GM12873 (cell line): ENCODE data around the gene CLTCL1.

Experiments
- CTCF ChIP-seq: IDR thresholded peaks from 2 replicates; pipeline ENCODE4 v1.5.1; 2012; ENCODE audit warnings: low read depth, mild to moderate bottlenecking, moderate library complexity, low read length, control low read depth; ENCODE audit not compliant: insufficient read depth; ENCODE audit errors: missing control alignments

CLTCL1 gene

GRCh38 chr22:19292458-19293230 lies 1.1 kb upstream of the CLTCL1 start:
- TF ChIP-seq CTCF = no peak

- no peak for TF ChIP-seq CTCF
These were observed 320 bp downstream of the CLTCL1 start for GRCh38 chr22:19291218-19291579.

- TF ChIP-seq CTCF = no peak
These were observed 910 bp downstream of the CLTCL1 start for GRCh38 chr22:19290400-19291217.

GRCh38 chr22:19289475-19290161 lies 1.9 kb downstream of the CLTCL1 start:
- no peak for TF ChIP-seq CTCF

- TF ChIP-seq CTCF = no peak
These were observed 3.6 kb downstream of the CLTCL1 start for GRCh38 chr22:19287889-19288288.

GRCh38 chr22:19287076-19287707 lies 4.3 kb downstream of the CLTCL1 start:
- no peak for TF ChIP-seq CTCF
